ENCODE measurements around the gene MYOCOS.
"Not testable (repeated sequence)": the region's sequence is repeated elsewhere in the genome, so short reads cannot be mapped to it uniquely, and the experiment has no call there.

MYOCOS gene

DNA sequence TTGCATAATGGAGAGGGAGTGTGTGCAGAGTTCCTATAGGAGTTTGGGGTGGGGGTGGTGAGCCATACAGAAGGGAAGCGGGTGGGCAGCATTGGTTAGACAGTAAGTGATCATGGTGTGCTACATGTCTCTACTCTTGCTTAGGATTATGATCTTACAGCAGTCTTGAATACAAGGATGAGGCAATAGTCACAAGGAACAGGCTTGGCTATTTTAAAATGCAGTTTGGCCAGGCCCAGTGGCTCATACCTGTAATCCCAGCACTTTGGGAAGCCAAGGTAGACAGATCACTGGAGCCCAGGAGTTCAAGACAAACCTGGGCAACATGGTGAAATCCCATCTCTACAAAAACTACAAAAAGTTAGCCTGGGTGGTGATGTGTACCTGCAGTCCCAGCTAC is 18.2 kb downstream of the MYOCOS start:
- intact Hi-C loops (cut with micrococcal nuclease): no loop called here
- H3K36me3 Mint-ChIP-seq (ENCODE audit: low read depth): no peaks in the 10 kb centered on the region
- peaks cover 6% of the 10 kb centered on the region for H3K4me1 Mint-ChIP-seq (ENCODE audit: low read depth)
- H3K27ac Mint-ChIP-seq: no peak overlapping the region
- no peaks in the 10 kb centered on the region for H3K27me3 Mint-ChIP-seq
- H3K9me3 Mint-ChIP-seq: no peaks in the 10 kb centered on the region
- no peak overlapping the region for H3K4me3 Mint-ChIP-seq

DNA sequence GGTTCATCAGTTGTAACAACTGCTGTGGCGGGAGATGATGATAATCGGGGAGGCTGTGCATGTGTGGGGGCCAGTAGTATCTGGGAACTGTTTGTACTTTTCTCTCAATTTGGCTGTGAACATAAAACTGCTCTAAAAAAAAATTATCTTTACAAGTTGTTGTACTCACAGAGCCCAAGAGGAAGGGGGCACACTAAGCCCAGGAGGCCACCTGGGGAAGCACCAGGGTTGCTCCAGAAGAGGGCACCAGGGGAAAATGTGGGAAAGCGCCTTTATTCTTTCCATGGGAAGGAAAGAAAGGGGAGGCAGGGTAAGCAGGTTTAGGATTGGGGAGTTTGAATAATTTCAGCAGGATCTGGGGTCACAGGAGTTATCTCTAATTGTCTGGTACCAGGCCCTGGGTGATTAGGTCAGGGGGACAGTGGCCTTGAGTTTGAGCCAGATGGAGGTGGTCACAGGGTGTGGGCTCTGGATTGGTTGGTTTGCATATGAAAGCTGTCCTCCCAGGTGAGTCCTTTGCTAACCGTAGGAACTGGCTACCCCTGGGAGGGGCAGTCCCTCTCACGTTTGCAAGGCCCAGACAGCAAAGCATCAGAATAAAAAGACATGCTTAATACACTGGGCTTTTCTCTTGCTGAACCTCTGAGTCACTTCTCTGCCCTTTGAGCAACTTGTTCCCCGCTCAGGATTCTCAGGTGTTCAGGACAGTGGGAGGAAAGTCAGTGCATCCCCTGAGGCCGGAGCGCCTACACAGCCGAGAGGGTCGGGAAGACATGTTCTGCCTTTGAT is 19.2 kb downstream of the MYOCOS start:
- H3K4me3 Mint-ChIP-seq: no peak overlapping the region
- H3K4me1 Mint-ChIP-seq (ENCODE audit: low read depth): peaks cover 9% of the 10 kb centered on the region
- no peak overlapping the region for H3K27ac Mint-ChIP-seq
- intact Hi-C loops (cut with micrococcal nuclease): no loop called here
- no peaks in the 10 kb centered on the region for H3K9me3 Mint-ChIP-seq
- H3K27me3 Mint-ChIP-seq: no peaks in the 10 kb centered on the region
- no peaks in the 10 kb centered on the region for H3K36me3 Mint-ChIP-seq (ENCODE audit: low read depth)

DNA sequence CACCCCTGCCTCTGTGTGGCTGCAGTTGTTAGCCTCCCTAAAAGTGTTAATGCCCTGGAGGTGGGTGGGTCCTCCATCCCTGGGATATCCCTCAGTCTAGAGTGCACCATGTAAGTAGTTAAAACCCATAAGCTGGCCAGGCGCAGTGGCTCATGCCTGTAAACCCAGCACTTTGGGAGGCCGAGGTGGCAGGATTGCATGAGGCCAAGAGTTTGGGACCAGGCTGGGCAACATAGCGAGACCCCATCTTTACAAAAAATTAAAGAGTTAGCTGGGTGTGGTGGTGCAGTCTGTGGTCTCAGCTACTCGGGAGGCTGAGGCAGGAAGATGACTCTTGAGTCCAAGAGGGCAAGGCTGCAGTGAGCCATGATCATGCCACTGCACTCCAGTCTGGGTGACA is 20.2 kb downstream of the MYOCOS start:
- H3K27me3 Mint-ChIP-seq: no peaks in the 10 kb centered on the region
- H3K4me1 Mint-ChIP-seq (ENCODE audit: low read depth): peaks cover 9% of the 10 kb centered on the region
- H3K36me3 Mint-ChIP-seq (ENCODE audit: low read depth): no peaks in the 10 kb centered on the region
- intact Hi-C loops (cut with micrococcal nuclease): no loop called here
- H3K4me3 Mint-ChIP-seq: no peak overlapping the region
- H3K9me3 Mint-ChIP-seq: no peaks in the 10 kb centered on the region
- no peak overlapping the region for H3K27ac Mint-ChIP-seq

DNA sequence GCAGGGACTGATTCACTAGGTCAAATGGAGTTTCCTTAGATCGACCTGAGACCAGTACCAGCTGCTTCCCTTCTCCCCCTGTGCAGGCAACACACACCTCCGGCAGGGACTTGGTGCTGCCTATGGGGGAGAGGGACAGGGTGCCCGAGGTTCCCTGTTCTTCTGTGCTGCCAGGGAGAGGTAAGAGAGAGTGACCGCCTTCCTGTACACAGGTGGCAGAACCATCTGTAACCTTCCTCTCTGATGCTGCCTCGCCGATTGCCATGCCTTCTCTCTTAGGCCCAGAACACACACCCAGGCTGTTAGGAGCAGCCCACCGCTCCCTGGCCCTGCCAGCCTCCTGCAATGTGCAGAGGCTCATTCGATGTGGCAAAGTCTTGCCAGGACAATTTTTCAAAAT is 21.1 kb downstream of the MYOCOS start:
- H3K27me3 Mint-ChIP-seq: no peaks in the 10 kb centered on the region
- no peak overlapping the region for H3K27ac Mint-ChIP-seq
- H3K4me1 Mint-ChIP-seq (ENCODE audit: low read depth): peaks cover 9% of the 10 kb centered on the region
- H3K4me3 Mint-ChIP-seq: no peak overlapping the region
- H3K9me3 Mint-ChIP-seq: no peaks in the 10 kb centered on the region
- intact Hi-C loops (cut with micrococcal nuclease): no loop called here
- H3K36me3 Mint-ChIP-seq (ENCODE audit: low read depth): no peaks in the 10 kb centered on the region

DNA sequence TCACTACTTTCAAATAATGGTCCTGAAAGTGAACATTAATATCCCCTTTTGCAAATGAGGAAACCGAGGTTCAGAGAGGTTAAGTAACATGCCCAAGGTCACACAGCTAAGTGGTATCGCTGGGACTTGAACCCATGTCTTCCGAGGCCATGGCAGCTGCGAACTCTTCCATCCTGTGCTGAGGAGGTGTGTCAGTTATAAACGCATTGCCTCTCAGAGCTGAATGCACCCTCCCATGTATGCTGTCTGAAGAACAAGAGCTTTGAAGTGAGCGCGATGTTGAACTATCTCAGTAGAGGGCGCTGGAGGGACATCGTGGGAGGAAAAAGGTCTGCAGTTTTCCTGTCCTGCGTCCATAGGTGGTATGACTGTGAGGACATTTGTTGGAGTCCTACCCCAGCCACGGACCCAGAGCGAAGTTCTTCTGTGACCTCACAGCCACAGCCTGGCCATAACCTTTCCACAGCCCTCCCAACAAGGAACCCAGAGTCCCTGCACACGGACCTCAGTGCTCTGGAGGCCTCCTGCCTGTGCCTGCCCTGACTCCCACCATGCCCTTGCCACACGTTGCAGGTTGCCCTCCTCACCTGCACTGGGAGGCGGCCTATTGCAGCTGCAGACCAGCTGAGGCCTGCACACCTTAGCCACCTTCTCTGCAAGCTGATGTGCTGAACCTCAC is 22.9 kb downstream of the MYOCOS start:
- H3K27ac Mint-ChIP-seq: no peak overlapping the region
- H3K4me3 Mint-ChIP-seq: no peak overlapping the region
- no peaks in the 10 kb centered on the region for H3K27me3 Mint-ChIP-seq
- peaks cover 9% of the 10 kb centered on the region for H3K4me1 Mint-ChIP-seq (ENCODE audit: low read depth)
- H3K9me3 Mint-ChIP-seq: no peaks in the 10 kb centered on the region
- no peaks in the 10 kb centered on the region for H3K36me3 Mint-ChIP-seq (ENCODE audit: low read depth)
- intact Hi-C loops (cut with micrococcal nuclease): loop anchor here (2.0 kb wide), 1 partner anchor 340 kb away; no protein-coding TSS in a partner anchor

DNA sequence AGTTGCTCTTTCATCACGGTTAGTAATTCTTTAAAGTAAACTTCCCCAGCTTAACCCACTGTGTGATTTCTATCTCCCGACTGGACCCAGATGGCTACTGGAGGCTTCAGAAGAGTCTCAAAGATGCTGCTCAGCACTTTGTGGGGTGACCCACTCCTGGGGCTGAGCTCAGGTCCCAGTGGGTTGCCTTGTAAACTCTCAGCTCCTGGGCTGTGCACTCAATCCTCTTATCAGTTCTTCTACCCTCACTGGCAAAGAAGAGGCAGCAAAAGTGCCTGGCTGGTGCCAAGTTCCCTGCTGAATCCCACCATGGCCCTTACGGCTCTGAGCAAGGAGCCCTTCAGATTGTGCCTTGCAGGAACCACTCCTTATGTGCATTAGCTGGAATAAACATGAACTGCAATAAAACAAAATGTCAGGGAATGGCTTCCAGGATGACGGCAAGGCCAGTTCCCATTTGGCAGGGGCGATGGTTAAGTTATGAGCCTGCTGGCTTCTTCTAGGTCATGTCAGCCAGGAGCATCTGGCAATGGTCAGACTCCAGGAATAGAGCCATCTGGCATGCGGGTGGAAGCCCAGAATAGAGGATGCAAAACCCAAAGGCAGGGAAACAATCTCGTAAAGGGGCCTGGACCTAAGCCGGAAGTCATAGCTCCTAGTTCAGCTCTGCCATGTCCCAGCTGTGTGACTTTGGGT is 23.7 kb downstream of the MYOCOS start:
- Mint-ChIP-seq H3K9me3 (no peaks in the 10 kb centered on the region), H3K4me3 (no peak overlapping the region), H3K4me1 (ENCODE audit: low read depth) (peaks cover 9% of the 10 kb centered on the region), H3K27ac (no peak overlapping the region), H3K27me3 (no peaks in the 10 kb centered on the region), H3K36me3 (ENCODE audit: low read depth) (no peaks in the 10 kb centered on the region)
- intact Hi-C loops (cut with micrococcal nuclease): loop anchor here (2.0 kb wide), 1 partner anchor 339 kb away; no protein-coding TSS in a partner anchor

DNA sequence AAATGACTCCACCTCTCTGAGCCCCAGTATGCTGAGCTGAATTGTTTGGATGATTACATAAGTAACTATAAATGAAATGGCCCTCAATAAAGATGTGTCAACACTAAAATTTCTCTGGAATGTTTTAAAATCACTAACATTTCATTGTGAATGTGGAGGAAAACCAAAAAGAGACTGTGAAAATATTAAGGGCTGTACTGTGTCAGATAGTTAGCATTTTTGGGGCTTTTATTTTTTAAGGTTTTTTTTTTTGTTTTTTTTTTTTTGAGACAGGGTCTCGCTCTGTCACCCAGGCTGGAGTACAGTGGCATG is 24.2 kb downstream of the MYOCOS start:
- intact Hi-C loops (cut with micrococcal nuclease): no loop called here
- Mint-ChIP-seq H3K9me3 (no peaks in the 10 kb centered on the region), H3K27me3 (no peaks in the 10 kb centered on the region), H3K27ac (no peak overlapping the region), H3K36me3 (ENCODE audit: low read depth) (no peaks in the 10 kb centered on the region), H3K4me3 (no peak overlapping the region), H3K4me1 (ENCODE audit: low read depth) (peaks cover 9% of the 10 kb centered on the region)

DNA sequence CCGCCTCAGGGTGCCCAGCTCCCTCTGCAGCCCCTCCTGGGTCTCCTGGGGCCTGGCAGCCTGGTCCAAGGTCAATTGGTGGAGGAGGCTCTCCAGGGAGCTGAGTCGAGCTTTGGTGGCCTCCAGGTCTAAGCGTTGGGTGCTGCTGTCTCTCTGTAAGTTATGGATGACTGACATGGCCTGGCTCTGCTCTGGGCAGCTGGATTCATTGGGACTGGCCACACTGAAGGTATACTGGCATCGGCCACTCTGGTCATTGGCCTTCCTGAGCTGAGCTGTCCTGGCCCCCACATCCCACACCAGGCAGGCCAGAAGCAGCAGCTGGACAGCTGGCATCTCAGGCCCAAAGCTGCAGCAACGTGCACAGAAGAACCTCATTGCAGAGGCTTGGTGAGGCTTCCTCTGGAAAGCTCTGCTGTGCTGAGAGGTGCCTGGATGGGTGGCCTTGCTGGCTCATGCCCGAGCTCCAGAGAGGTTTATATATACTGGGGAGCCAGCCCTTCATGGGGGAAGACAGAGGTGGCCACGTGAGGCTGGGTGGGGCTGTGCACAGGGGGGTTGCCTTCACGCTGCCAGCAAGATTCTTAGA is 30.3 kb downstream of the MYOCOS start, which contains the start of gene MYOC:
MYOC (minus strand) TSS at position 455 of the 589 bp plus-strand sequence; CDS start at position 378, 77 bp downstream.
- no peak within 1 kb of the TSS for H3K27ac Mint-ChIP-seq

DNA sequence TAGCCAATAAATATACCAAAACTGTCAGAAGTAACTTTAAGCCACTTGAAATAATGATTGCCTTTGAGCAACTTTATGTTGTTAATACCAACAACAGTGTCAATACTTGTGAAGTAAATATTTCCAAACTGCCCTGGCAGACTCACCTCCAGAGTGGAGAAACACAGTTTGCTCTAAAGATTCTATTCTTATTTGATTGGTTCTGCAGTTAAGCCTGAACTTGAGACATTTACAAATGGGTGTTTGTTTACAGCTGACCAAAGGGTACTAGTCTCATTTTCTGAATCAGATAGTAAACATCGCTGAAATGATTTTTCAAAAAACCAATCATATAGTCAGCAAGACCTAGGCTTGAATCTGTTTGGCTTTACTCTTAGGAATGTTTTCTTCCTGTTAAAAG is 31.8 kb downstream of the MYOCOS start:
- Mint-ChIP-seq H3K27ac (no peak overlapping the region), H3K4me1 (ENCODE audit: low read depth) (peaks cover 9% of the 10 kb centered on the region), H3K9me3 (no peaks in the 10 kb centered on the region), H3K4me3 (no peak overlapping the region), H3K27me3 (peaks cover 11% of the 10 kb centered on the region), H3K36me3 (ENCODE audit: low read depth) (no peaks in the 10 kb centered on the region)
- intact Hi-C loops (cut with micrococcal nuclease): no loop called here

More for the DNA sequence above, 30.3 kb downstream of the MYOCOS start, which contains the start of gene MYOC:
- Mint-ChIP-seq H3K9me3 (no peaks in the 10 kb centered on the region), H3K4me1 (ENCODE audit: low read depth) (peaks cover 9% of the 10 kb centered on the region), H3K4me3 (no peak within 1 kb of the TSS), H3K36me3 (ENCODE audit: low read depth) (no peaks in the 10 kb centered on the region), H3K27me3 (peaks cover 11% of the 10 kb centered on the region)
- intact Hi-C loops (cut with micrococcal nuclease): no loop called here

DNA sequence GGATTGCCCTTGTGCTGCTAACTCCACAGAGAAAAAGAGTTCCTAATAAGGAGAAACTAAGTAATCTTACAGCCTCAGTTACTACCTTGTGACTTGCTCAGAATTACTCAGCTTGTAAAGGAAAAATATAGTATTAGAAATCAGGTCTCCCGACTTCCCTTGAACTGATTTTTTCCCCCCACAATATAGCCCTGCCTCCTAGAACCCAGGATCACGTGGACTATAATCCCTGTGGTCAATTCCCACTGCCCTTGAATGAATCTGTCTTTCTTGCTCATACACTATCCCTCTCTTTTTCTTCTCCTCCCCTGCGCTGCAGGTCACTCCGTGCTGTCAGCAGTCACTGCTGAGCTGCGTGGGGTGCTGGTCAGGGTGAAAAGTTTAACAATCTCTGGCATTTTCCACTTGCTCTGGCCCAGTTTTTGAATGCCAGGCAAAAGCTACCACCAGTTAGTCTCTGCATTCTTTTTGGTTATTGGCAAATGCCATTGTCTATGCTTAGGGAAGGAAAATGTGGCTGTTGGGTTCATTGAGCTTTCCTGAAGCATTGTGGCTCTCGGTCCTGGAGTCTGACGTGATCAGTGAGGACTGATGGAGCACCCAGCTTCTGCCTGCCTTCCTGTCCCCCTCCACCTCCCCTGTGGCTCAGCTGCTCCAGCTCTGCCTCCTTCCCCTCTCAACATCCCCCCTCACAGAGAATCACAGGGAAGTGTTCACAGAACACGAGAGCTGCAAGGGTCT is 32.3 kb downstream of the MYOCOS start:
- H3K36me3 Mint-ChIP-seq (ENCODE audit: low read depth): no peaks in the 10 kb centered on the region
- no peak overlapping the region for H3K4me3 Mint-ChIP-seq
- H3K27me3 Mint-ChIP-seq: peaks cover 11% of the 10 kb centered on the region
- intact Hi-C loops (cut with micrococcal nuclease): no loop called here
- H3K4me1 Mint-ChIP-seq (ENCODE audit: low read depth): peaks cover 9% of the 10 kb centered on the region
- no peaks in the 10 kb centered on the region for H3K9me3 Mint-ChIP-seq
- H3K27ac Mint-ChIP-seq: no peak overlapping the region

DNA sequence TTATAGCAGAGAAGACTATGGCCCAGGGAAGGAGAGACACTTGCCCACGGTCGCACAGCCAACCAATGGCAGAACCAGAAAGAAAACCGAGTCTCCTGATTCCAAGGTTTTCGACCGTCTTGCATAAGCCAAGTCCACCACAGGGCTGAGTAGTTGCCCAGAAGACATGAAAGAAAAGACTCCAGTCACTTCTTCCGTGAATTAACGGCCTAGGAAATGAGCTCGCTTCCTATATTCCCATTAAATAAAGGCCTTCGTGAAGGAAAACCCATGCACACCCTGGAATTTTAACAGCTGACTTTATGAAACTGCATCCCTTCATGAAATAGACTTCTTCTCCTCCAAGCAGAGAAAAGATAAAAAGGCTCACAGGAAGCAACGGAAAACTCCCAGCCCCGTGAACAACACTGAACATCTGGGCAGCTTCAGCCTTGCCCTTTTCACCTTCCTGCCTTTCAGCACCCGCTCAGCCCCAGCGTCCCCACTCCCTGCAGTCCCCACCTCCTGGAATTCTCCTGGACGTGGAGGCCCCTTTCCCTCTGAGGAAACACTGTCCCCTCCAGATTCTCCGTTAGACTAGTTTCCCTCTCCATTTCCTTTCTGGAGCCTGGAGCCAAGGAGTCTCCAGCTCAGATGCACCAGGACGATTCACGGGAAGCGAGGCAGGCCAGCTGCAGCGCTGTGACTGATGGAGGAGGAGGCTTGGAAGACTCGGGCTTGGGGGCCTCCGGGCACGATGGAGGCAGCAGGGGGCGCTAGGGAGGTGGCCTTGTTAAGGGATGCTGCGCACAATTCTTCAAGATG is 33.1 kb downstream of the MYOCOS start:
- Mint-ChIP-seq H3K4me3 (no peak overlapping the region), H3K9me3 (no peaks in the 10 kb centered on the region), H3K4me1 (ENCODE audit: low read depth) (peaks cover 9% of the 10 kb centered on the region), H3K36me3 (ENCODE audit: low read depth) (no peaks in the 10 kb centered on the region), H3K27ac (no peak overlapping the region), H3K27me3 (peaks cover 11% of the 10 kb centered on the region)
- intact Hi-C loops (cut with micrococcal nuclease): loop anchor here (5.0 kb wide), 1 partner anchor 127 kb away; the partner anchor contains the start of gene METTL13

DNA sequence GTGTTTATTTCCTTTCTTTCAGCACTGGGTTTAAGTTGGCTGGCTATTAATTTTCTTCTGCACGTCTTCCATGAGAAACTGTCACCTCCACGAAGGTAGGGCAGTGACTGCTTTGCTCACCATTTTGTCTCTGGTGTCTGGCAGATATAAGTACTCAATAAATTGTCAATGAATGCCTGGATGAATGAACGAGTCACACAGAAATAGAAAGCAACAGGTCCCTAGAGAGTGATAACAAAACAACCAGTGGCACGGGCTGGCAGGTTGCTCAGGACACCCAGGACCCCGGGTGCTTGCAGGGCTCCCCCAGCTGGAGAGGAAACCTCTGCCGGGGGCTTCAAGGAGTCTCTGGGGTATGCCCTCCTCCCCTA is 33.7 kb downstream of the MYOCOS start:
- Mint-ChIP-seq H3K27me3 (peaks cover 11% of the 10 kb centered on the region), H3K27ac (no peak overlapping the region), H3K9me3 (no peaks in the 10 kb centered on the region), H3K4me1 (ENCODE audit: low read depth) (peaks cover 9% of the 10 kb centered on the region), H3K4me3 (no peak overlapping the region), H3K36me3 (ENCODE audit: low read depth) (no peaks in the 10 kb centered on the region)
- intact Hi-C loops (cut with micrococcal nuclease): loop anchor here (5.0 kb wide), 1 partner anchor 127 kb away; the partner anchor contains the start of gene METTL13

DNA sequence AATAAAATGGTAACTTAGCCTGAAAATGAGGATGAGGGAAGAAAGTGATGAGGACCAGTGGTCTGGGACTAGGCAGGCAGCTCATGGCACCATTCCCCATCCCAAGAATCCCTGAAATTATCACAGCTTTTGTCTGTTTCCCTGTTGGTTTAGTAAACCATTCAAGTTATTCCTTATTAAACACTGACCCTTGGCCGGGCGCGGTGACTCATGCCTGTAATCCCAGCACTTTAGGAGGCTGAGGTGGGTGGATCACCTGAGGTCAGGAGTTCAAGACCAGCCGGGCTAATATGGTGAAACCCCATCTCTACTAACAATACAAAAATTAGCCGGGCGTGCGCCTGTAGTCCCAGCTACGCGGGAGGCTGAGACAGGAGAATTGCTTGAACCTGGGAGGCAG is 34.2 kb downstream of the MYOCOS start:
- H3K4me1 Mint-ChIP-seq (ENCODE audit: low read depth); H3K9me3 Mint-ChIP-seq; H3K36me3 Mint-ChIP-seq (ENCODE audit: low read depth); H3K4me3 Mint-ChIP-seq; H3K27ac Mint-ChIP-seq: not testable (repeated sequence)
- H3K27me3 Mint-ChIP-seq: peaks cover 11% of the 10 kb centered on the region
- intact Hi-C loops (cut with micrococcal nuclease): loop anchor here (5.0 kb wide), 1 partner anchor 126 kb away; the partner anchor contains the start of gene METTL13

Data from dendritic cell treated with granulocyte-macrophage colony-stimulating factor and Interleukin-4, amounts not matched to agents 40 ng/mL and 50 ng/mL, for 4 days (primary cell).